Caco-2 (cell line): ENCODE results near the gene GRM3. TPM values are rescaled to one million over a fixed set of nuclear protein-coding genes. Genes with fewer than 3 reads are reported as not detected.

ENCODE experiments used
- BruUV-seq: library from RNA; stranded (reverse); fragments of 400-500 nt; replicated peaks from 2 replicates; lab custom pipeline; 2021; lab: Mats Ljungman, UMichigan
- CTCF ChIA-PET: fragments of 300-600 bp; sonication (Branson Sonifier 250); formaldehyde crosslinking; loops from one replicate; lab custom pipeline; 2022; ENCODE audit warnings: antibody characterized with exemption; lab: Charles Lee
- POLR2A ChIA-PET: fragments of 300-600 bp; sonication (Branson Sonifier 250); formaldehyde crosslinking; loops from one replicate; lab custom pipeline; 2022; ENCODE audit warnings: antibody characterized with exemption; lab: Charles Lee
- DNase-seq, 2 experiments: peaks; one replicate each; pipeline versions ENCODE4 v3.0.0 to v3.0.0-alpha.2; 2020 to 2022
- H3K27me3 ChIP-seq: replicated peaks from 2 replicates; pipeline ENCODE4 v1.6.0; 2011; ENCODE audit warnings: low read length; ENCODE audit not compliant: control insufficient read depth, insufficient read depth
- H3K36me3 ChIP-seq: 2 replicates; pipeline ENCODE4 v1.5.1; 2011; ENCODE audit warnings: low read length; ENCODE audit not compliant: control insufficient read depth, insufficient read depth
- H3K4me1 ChIP-seq: fragments of 250-450 bp; sonication (Bioruptor Pico); 2 replicates; pipeline ENCODE4 v1.5.1; 2020; ENCODE audit warnings: mild to moderate bottlenecking
- H3K4me3 ChIP-seq: 2 replicates; pipeline ENCODE4 v1.5.1; 2011; ENCODE audit warnings: low read depth, mild to moderate bottlenecking, control low read depth, low read length
- H3K9me3 ChIP-seq: fragments of 250-450 bp; sonication (Bioruptor Pico); 2 replicates; pipeline ENCODE4 v1.5.1; 2020; ENCODE audit warnings: mild to moderate bottlenecking, moderate library complexity
- H3K27ac Mint-ChIP-seq: one replicate; pipeline ENCODE4 v1.8.0; 2022; ENCODE audit warnings: mixed read lengths; ENCODE audit not compliant: unreplicated experiment
- H3K27me3 Mint-ChIP-seq: one replicate; pipeline ENCODE4 v1.8.0; 2022; ENCODE audit warnings: mixed read lengths; ENCODE audit not compliant: insufficient read depth, unreplicated experiment
- H3K36me3 Mint-ChIP-seq: one replicate; pipeline ENCODE4 v1.8.0; 2022; ENCODE audit warnings: mild to moderate bottlenecking, mixed read lengths; ENCODE audit not compliant: insufficient read depth, unreplicated experiment
- H3K4me1 Mint-ChIP-seq: one replicate; pipeline ENCODE4 v1.8.0; 2022; ENCODE audit warnings: low read depth, mixed read lengths; ENCODE audit not compliant: unreplicated experiment
- H3K4me3 Mint-ChIP-seq: one replicate; pipeline ENCODE4 v1.8.0; 2022; ENCODE audit warnings: mild to moderate bottlenecking, moderate library complexity, mixed read lengths; ENCODE audit not compliant: unreplicated experiment
- H3K9me3 Mint-ChIP-seq: one replicate; pipeline ENCODE4 v1.8.0; 2022; ENCODE audit warnings: mixed read lengths; ENCODE audit not compliant: unreplicated experiment
- CTCF ChIP-seq, 2 experiments: fragments of 200-600 bp in 1 of 2; IDR thresholded peaks; 1 replicate in 1 of 2; 2 replicates in 1 of 2; pipeline versions ENCODE4 v1.5.1 to v1.8.0; 2011 to 2022; ENCODE audit warnings: antibody characterized with exemption in 1 of 2, control low read depth in 1 of 2, inconsistent platforms in 1 of 2, low read depth in 1 of 2, low read length in 1 of 2, mild to moderate bottlenecking in 1 of 2, moderate library complexity in 1 of 2; ENCODE audit not compliant: insufficient read depth in 1 of 2, severe bottlenecking in 1 of 2, unreplicated experiment in 1 of 2
- intact Hi-C: fragments of 100-400 bp; cut with micrococcal nuclease; formaldehyde crosslinking; loops from one replicate; pipeline ENCODE4 v1.10.0; 2022; ENCODE audit not compliant: unreplicated experiment
- total RNA-seq: library from RNA; stranded (reverse); gene quantifications from 2 replicates; pipeline ENCODE4 v1.2.3, GENCODE V29; 2022

The GRM3 gene
- total RNA-seq, 1 experiment from 2014 or later: not detected

- H3K4me1 ChIP-seq: no peaks in the 10 kb centered on the region
- no peak overlapping the region for H3K4me3 ChIP-seq
- POLR2A ChIA-PET: no interaction called here
- no peaks in the 10 kb centered on the region for H3K27me3 ChIP-seq
- BruUV-seq: no TSS peak
- no peak overlapping the region for H3K4me3 Mint-ChIP-seq
- H3K27ac Mint-ChIP-seq: no peak overlapping the region
- H3K9me3 Mint-ChIP-seq: no peaks in the 10 kb centered on the region
- H3K27me3 Mint-ChIP-seq: peaks cover 5% of the 10 kb centered on the region
- no peaks in the 10 kb centered on the region for H3K9me3 ChIP-seq
- intact Hi-C loops: no loop called here
- CTCF ChIA-PET: no interaction called here
- no peaks in the 10 kb centered on the region for H3K36me3 ChIP-seq
- DNase-seq: no peak
- H3K4me1 Mint-ChIP-seq: no peaks in the 10 kb centered on the region
- no peak for TF ChIP-seq CTCF (IDR thresholded peaks at IDR 0.05; ENCODE audit: insufficient read depth in 1 of 2, low read depth in 1 of 2, low read length in 1 of 2, severe bottlenecking in 1 of 2, unreplicated experiment in 1 of 2)
- no peaks in the 10 kb centered on the region for H3K36me3 Mint-ChIP-seq
These were observed 145.2 kb downstream of the GRM3 start for GRCh38 chr7:86788948-86789347.

GRCh38 chr7:86790383-86790782 lies 146.7 kb downstream of the GRM3 start:
- no peak for TF ChIP-seq CTCF (IDR thresholded peaks at IDR 0.05; ENCODE audit: insufficient read depth in 1 of 2, low read depth in 1 of 2, low read length in 1 of 2, severe bottlenecking in 1 of 2, unreplicated experiment in 1 of 2)
- no peaks in the 10 kb centered on the region for H3K4me1 ChIP-seq
- H3K27ac Mint-ChIP-seq: no peak overlapping the region
- ChIA-PET CTCF (interaction anchor here (0.6 kb wide), 1 partner anchor 893 kb away, joined by 3 read pairs; no protein-coding TSS in a partner anchor), POLR2A (no interaction called here)
- H3K4me3 ChIP-seq: no peak overlapping the region
- no peaks in the 10 kb centered on the region for H3K4me1 Mint-ChIP-seq
- H3K36me3 ChIP-seq: no peaks in the 10 kb centered on the region
- intact Hi-C loops: no loop called here
- peaks cover 5% of the 10 kb centered on the region for H3K27me3 Mint-ChIP-seq
- H3K9me3 ChIP-seq: no peaks in the 10 kb centered on the region
- no peak for DNase-seq
- BruUV-seq: no TSS peak
- no peak overlapping the region for H3K4me3 Mint-ChIP-seq
- H3K9me3 Mint-ChIP-seq: no peaks in the 10 kb centered on the region
- no peaks in the 10 kb centered on the region for H3K27me3 ChIP-seq
- H3K36me3 Mint-ChIP-seq: no peaks in the 10 kb centered on the region

GRCh38 chr7:86792260-86792659 lies 148.6 kb downstream of the GRM3 start:
- no TSS peak for BruUV-seq
- ChIA-PET POLR2A (no interaction called here), CTCF (no interaction called here)
- Histone ChIP-seq H3K36me3 (no peaks in the 10 kb centered on the region), H3K4me1 (no peaks in the 10 kb centered on the region), H3K27me3 (no peaks in the 10 kb centered on the region; the same call in 1 of the 2 replicates), H3K4me3 (no peak overlapping the region), H3K9me3 (no peaks in the 10 kb centered on the region)
- Mint-ChIP-seq H3K27ac (no peak overlapping the region), H3K4me3 (no peak overlapping the region), H3K27me3 (peaks cover 5% of the 10 kb centered on the region), H3K9me3 (no peaks in the 10 kb centered on the region), H3K36me3 (no peaks in the 10 kb centered on the region), H3K4me1 (no peaks in the 10 kb centered on the region)
- no peak for TF ChIP-seq CTCF (IDR thresholded peaks at IDR 0.05; ENCODE audit: insufficient read depth in 1 of 2, low read depth in 1 of 2, low read length in 1 of 2, severe bottlenecking in 1 of 2, unreplicated experiment in 1 of 2)
- intact Hi-C loops: no loop called here
- DNase-seq: no peak
